SH-SY5Y (cell line): ENCODE results near the gene HOXB8.

ENCODE experiments used
- GATA2 ChIP-seq: IDR thresholded peaks from 2 replicates; pipeline ENCODE4 v1.6.1; 2011; ENCODE audit warnings: mild to moderate bottlenecking, low read depth, low read length
- GATA3 ChIP-seq: IDR thresholded peaks from 2 replicates; pipeline ENCODE4 v1.6.1; 2011; ENCODE audit warnings: low read depth, mild to moderate bottlenecking, low read length, moderate library complexity

The HOXB8 gene

DNA sequence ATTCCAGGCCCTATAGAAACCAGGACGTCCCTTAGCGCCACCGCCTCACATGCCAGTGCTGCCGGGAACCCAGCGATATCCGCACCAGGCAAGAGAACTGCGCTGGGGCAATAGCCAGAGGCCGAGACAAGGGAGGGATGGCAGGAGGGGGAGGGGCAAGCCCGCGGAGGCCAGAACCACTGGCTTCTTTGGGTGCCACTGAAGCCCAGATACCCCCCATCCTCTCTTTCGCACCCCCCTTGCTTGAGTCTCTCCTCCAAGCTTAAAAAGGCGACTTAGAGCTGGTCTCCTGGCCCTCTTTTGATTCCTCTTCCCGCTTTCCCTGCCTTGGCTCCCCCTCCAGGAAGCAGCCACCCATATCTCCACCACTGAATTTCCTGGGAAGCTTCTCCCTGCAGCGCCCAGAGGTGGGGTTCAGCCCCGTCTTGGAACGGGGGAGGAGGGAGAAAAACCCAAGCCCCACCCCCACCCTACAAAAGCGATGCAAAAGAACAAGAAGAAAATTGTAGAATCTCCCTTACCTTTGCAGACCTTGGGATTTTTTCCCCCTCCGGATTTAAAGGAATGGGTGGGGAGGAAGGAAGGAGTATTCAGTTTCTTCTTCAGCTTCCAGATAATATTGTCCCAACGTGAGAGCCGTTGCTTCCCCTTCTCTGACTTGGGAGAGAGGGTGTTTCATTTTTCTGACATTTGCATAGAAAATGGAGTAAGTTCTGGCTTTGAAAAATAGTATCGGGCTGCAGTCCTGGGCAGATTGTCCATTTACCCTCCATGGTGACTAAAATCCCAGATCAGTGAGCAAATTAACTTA, 10.9 kb downstream of the HOXB8 start:
- TF ChIP-seq GATA2, result no peak
- TF ChIP-seq GATA3, result no peak

DNA sequence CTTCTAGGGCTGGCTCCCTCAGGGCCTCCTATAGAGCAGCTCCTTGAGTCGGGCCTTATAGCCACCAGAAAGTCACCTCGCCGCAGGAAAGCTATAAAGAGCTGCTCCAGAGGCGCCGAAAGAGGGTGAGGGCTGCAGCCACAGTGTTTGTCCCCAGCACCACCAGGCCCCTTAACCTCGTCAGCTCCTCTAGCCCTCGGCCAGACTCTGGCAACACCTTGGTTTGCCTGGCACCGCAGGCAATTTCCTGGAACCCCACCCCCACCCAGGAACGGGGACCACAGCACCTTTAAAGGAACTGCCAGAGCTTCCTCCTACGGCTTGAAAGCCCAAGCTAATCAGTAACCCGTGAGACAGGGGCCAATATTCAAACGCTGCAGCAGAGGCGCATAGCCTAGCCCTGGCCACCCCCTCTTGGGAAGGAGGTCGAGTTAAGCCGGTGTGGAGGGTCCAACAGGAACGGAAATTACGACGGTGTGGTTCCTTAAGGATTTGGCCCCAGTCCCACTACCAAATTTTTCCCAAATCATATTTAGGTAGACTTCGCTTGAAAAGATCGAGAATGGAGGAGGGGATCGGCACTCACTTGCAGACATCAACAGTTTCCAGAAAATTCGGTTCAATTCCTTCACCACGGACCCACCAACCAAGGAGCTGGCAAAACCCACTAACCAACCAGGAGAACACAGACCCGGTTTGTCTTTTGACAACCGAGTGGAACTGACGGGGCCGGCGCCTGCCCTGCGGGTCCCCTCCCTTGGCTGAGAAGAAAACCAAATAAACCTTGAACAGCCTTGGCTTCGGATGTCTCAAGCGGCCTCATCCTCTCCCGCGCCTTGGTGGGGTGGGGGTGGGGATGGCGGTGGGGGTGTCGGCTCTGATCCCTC, 13.3 kb downstream of the HOXB8 start:
- TF ChIP-seq GATA2 (no peak), GATA3 (no peak)

DNA sequence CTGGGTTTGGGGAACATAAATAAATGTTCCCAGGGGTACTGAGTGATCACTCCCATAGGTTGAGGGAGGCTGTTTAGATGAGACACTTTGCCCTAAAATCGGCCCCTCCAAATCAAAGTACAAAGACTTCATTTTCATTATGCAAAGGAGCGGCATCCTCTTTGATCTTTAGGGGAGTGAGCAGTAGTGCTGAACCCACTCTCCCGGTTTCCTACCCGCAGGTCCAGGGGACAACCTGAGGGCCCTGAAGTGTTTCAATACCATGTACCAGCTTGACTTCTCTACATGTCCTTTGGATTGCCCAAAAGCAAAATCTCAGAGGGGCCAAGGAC, 13.9 kb downstream of the HOXB8 start:
- TF ChIP-seq GATA3 (no peak), GATA2 (no peak)

DNA sequence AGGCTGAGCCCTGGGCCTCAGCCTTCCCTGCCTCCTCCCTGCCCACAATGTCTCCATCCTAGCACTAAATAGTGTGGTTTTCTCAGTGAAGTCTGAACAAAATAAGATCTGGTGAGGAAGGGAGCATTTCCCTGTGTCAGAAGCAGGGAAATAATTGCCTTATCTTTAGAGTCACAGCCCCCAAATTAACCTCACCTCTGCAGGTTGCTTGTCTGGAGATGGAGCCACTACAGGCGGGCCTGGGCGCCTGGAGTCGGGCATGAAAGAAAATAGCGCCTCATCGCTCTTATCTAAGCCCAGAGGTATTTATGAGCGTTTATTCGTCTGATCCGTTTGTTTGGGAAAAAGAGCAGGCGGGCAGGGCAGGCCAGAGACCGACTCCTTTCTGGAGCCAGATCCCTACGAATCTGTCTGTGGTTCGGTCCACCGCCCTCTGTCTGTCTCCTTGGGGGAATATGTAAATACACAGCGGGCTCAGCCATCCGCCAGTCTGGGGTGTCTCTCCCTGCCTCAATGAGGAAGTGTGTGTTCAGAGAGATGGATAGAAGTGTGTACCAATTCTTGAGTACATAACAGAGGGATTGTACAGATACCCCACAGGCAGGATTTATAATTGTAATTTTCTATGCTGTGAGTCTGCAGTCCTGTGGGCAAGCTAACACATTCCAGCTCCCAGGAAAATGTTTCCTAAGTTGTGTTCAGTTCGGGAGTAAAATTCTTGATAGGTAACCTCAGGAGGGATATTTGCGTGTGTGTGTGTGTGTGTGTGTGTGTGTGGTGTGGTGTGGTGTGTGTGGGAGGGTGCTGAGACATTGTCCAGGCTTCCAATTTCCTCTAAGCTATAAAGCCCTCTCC, 14.6 kb downstream of the HOXB8 start:
- TF ChIP-seq GATA2 (no peak), GATA3 (no peak)

DNA sequence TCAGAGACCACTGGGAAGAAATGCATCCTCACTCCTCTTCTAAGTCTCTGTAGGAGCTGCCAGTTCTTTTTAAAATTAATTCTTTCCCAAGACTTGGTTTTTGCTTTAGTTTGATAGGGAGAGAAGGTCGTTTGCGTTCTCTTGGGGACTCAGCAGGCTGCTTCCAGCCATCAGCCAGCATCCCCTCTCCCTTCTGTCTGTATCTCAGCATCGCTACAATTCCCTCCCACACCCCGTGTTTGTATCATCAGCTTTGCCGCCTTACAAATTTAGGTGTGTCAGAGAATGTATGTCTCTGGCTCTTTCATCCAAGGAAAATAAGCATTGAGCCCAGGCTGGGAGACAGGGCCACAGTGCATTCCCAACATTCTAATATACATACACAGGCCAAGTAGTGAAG, 15.7 kb downstream of the HOXB8 start:
- TF ChIP-seq GATA3 (no peak), GATA2 (no peak)

DNA sequence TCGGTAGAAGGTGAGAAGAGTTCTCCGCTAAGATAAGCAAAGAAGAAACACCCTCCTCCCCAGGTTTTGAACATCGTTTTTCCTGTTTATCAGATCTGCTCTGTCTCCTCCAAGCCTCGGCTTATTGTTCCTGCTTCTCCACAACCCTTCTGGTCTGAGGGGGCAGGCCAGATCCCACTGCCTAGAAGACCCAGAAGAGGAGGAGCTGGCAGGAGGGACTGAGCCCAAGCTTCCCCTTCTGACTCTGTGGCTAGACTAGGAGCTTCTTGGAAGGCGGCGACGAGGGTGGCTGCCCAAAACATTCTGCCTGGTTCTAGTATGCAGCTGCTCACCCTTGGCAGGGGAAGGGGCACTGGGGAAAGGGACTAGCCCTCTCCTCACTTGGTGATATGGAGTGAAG, 16.4 kb downstream of the HOXB8 start:
- TF ChIP-seq GATA2, result no peak
- no peak for TF ChIP-seq GATA3

DNA sequence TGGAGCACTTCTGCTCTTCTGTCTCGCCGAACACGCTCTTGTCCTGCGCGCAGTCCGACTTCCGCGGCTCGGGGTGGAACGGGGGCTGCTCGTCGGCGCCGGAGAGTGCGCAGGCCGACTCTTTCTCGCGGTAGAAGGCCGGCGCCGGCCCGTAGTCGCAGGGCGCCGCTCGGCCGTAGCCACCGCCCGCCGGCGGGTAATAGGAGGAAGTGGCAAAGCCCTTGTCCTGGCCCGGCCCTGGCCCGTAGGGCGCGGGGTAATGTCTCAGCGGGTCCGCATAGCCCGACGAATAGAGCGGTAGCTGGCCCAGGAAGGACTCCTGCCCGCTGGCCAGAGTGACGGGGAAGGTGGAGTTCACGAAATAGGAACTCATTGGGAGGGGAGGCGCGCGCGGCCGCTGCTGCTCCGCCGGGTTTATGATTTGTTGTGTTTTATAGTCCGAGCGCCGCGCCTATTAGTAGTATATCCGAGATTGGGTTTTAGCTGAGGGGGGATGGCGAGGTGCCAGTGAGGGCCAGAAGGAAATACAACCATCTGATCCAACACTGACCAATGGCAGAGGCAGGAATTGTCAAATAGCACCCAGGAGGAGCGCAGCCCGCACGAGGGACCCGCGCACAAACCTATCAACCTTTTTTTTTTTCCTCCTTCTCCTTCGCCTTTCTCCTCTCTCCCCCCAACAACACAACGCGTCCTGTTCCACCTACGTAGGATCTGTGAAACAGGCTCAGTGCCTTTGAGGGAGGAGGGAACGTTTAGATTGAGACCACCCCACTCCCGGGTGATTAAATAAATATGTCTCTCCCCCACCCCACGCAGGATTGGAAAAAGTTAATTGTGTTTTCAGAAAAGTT, 17.1 kb downstream of the HOXB8 start:
- no peak for TF ChIP-seq GATA3
- no peak for TF ChIP-seq GATA2

DNA sequence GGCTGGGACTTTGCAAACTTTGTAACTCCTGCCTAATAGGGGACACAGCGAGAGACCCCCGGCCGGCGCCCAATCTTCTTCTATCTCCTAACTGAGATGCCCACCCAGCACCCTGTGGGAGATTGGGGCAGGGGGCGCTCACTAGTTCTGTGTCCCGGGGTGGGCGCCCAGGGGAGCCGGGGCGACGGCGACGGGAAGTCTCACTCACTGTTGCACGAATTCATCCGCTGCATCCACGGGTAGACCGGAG, 17.6 kb downstream of the HOXB8 start:
- TF ChIP-seq GATA2 (no peak), GATA3 (no peak)

DNA sequence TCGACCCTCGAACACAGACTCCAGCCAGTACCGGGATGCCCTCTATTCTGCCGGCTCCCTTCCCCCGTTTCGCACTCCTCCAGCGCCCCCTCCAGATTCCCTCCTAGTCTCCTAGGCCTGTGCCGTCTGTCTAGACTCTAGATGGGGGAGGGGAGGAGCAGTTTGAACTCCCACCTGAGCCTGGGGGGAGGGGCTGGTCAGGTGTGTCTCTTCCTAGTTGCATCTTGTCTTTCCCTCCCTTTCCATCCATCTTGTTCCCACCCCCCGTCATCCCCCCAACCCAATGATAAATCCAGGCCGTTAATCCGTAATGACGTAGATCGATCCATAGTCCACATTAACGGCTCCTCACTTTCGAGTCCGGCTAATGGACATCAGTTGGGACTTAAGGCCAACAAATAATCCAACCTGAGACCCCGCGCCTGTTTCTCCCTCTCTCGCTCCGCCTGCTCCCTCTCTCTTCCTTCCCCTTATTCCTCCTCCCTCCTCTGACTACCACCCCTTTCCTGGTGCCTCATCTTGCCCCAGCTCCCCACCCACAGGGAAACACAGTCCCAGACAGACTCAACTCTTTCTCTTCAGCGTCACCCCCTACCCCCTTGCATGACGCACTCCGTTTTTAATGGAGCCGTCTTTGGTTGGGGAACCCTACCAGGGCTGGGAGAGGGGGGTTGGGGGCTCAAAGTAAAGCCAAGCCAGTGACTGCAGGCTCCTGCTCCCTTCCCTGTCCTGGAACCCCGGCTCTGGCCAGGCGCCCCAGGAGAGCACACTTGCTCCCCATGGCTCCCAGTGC, 18.2 kb downstream of the HOXB8 start:
- TF ChIP-seq GATA2, result no peak
- no peak for TF ChIP-seq GATA3

DNA sequence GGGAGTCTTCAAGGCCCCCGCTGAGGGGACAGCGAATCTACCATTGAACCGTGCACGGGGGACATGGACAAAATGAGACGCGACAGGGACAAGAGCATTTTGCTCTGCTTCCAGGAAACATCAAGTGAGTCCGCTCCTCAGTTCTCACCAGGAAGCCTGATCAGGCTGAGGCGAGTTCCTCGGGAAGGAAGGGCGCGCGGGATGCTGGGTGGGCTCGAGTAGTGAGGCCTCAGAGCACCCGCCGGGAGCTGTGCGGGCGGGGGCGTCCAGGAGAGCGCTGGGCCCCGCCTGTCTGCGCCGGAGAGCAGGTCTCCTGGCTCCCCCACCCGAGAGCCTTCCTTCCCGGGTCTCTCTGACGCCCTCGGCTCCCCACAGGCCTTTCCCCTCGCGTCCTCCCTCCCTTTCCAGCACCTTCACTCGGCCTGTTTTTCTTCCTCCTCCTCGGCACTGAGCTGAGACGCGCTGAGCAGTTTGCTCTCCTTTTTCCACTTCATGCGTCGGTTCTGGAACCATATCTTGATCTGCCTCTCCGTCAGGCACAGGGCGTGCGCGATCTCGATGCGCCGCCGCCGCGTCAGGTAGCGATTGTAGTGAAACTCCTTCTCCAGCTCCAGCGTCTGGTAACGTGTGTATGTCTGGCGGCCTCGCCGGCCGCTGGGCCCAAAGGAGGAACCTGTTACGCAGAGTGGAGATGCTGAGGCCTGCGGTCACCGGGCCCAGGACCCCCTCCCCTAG, 18.9 kb downstream of the HOXB8 start:
- no peak for TF ChIP-seq GATA3
- TF ChIP-seq GATA2, result no peak

DNA sequence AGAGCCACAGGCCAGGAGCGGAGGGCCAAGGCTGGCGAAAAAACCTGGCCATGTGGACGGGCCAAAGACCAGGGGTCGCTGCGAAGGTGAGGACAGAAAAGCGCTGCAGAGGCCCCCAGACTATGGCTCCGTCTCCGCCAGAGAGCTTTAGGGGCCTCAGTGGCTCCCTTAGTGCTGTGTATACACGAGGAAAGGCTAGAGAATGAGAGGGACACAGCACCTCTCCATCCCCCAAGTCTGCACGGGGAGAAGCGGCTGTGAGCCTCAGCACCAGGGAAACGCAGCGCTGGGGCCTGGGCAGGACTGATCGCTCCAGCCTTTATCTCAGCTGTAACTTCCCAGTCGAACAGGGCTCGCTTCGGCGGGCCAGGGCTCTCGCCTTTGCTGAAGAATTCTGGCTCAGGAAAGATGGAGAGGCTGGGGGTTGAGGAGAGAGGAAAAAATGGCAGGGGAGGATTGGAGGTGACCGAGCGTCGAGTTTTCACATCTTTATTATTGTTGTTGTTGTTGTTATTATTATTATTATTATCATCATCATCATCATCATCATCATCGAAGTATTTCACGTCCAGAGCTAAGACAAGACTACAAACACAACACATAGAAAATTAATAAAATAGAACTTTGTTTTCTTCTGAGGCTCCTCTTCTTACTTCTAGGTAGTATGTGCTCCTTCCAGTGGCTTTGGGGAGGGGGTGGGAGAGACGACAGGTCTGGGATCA, 19.7 kb downstream of the HOXB8 start:
- TF ChIP-seq GATA2, result no peak
- no peak for TF ChIP-seq GATA3
